Fibroblast of skin of scalp (primary cell): Measurements from ENCODE around the gene YBX2. TPM values are rescaled to one million over a fixed set of nuclear protein-coding genes. Genes with fewer than 3 reads are reported as not detected.
"Not testable (repeated sequence)": the region's sequence is repeated elsewhere in the genome, so short reads cannot be mapped to it uniquely, and the experiment has no call there.

Source experiments
- DNase-seq: peaks from one replicate; pipeline ENCODE4 v3.0.0-alpha.2; 2013
- polyA plus RNA-seq, 2 experiments: library from polyadenylated mRNA; unstranded; fragments of 120-200 nt; gene quantifications; one replicate each; pipeline ENCODE4 v1.2.1, GENCODE V29; 2013; ENCODE audit not compliant: insufficient read length in 2 of 2

The YBX2 gene
- not detected for polyA plus RNA-seq (2013, experiment 1 of 2; ENCODE audit: insufficient read length)
- not detected for polyA plus RNA-seq (2013, experiment 2 of 2; ENCODE audit: insufficient read length)

- peak; percentile 24 for DNase-seq
Observed at GRCh38 chr17:7294614-7295153, at the start of gene YBX2. YBX2 (minus strand) TSS chr17:7294639; CDS start chr17:7294500, 139 bp downstream.

DNA sequence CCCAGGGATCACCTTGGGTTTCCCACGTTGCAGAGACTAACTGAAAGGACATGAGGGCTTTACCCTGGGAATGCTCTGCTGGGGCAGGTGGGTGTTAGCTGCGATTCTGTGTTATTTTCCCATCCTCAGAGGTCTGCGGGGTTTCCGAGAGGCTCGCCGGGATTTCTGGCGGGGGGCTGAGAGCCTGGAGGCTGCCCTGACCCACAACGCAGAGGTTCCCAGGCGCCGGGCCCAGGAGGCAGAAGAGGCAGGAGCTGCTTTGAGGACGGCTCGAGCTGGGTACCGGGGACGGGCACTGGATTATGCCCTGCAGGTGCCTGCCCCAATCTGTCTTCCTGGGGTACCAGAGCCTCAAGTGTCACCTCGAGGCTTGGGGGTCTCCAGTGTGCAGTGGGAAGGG lies 48.8 kb upstream of the YBX2 start:
- no peak for DNase-seq

GRCh38 chr17:7341842-7342241 lies 47.4 kb upstream of the YBX2 start:
- DNase-seq = no peak

DNA sequence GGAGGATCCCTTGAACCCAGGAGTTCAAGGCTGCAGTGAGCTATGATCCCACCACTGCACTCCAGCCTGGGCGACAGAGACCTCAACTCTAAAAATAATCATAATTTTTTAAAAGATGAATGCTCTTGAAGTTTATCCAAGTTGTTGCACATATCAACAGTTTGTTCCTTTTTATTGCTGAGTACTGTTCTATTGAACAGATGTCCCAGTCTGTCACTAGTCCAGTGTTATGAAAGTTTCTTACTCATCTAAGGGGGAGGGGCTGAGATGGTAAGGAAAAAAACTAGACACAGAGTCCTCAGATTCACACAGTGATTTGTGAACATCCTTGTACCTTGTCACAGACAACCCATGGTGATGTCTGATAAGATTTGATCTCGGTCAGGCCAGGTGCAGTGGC lies 45.7 kb upstream of the YBX2 start:
- no peak for DNase-seq

GRCh38 chr17:7337600-7337999 lies 43.2 kb upstream of the YBX2 start:
- DNase-seq = not testable (repeated sequence)

DNA sequence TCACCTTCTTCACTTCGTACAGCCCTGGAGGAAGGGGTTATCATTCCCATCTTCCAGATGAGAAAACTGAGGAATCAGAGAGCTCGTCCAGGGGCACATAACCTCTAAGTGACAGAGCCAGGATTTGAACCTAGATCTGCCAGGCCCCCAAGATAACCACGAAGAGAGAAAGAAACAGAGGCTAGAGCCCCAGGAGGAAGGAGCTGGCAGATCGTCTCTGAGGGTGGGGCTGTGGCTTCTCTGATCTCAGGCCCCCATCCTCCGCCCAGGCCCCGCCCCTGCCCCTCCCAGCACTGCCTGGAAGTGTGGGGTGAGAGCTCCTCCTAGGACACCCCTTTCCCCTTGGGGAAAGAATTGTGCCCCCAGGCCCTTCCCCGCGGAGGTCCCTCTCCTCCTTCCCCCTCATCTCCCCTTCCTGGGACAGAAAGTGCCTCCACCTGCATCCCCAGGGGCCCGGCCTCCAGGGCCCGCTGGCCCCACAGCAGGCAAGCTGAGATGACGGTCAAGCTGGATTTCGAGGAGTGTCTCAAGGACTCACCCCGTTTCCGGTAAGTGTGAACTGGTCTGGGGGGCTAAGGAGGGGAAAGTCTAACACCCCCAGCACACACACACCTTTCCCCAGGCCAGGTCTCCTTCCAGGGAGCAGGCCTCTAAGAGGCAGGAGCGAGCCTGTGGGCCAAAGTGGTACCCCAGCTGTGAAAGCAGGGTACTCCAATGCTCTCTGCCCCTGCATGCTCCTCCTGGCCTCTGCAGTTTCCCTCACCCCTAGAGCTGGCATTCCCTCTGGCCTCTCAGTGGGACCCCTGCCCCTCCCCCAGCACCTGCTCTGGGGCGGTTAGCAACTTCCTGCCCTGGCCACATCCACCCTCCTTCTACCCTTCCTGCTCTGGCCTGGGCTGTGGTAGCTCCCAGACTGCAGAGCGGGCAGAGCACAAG lies 42.1 kb upstream of the YBX2 start, which contains the start of gene ACAP1:
TSS of gene ACAP1 (plus strand) at position 290 of the 936 bp plus-strand sequence. CDS start at position 496, 206 bp downstream.
- no peak for DNase-seq

DNA sequence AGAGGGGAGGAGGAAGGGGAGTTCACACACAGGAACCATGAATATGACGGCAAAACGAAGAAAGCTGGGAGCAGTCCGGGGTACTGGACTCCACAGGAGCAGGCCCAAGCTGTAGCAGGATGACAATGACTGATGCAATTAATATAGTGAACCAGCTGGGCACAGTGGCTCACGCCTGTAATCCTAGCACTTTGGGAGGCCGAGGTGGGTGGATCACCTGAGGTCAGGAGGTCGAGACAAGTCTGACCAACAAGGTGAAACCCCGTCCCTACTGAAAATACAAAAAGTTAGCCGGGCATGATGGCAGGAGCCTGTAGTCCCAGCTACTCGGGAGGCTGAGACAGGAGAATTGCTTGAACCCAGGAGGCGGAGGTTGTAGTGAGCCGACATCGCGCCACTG lies 41.3 kb upstream of the YBX2 start:
- not testable (repeated sequence) for DNase-seq

- DNase-seq = no peak
Observed at GRCh38 chr17:7334938-7335538, 40.6 kb upstream of the YBX2 start.

DNA sequence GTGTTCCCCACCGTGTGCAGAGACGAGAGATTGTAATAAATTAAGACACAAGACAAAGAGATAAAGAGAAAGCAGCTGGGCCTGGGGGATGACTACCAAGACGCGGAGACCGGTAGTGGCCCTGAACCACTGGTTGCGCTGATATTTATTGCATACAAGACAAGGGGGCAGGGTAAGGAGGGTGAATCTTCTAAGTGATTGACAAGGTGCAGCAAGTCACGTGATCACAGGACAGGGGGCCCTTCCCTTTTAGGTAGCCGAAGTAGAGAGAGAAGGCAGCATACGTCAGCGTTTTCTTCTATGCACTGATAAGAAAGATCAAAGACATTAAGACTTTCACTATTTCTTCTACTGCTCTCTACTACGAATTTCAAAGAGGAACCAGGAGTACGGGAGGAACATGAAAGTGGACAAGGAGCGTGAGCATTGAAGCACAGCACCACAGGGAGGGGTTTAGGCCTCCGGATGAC lies 38.2 kb upstream of the YBX2 start:
- not testable (repeated sequence) for DNase-seq

GRCh38 chr17:7332111-7332510 lies 37.7 kb upstream of the YBX2 start:
- no peak for DNase-seq

- no peak for DNase-seq
Observed at GRCh38 chr17:7330638-7331015, 36.2 kb upstream of the YBX2 start.

- DNase-seq = peak; percentile 81
Observed at GRCh38 chr17:7329997-7330637, 35.7 kb upstream of the YBX2 start.

GRCh38 chr17:7329374-7329996 lies 35.0 kb upstream of the YBX2 start:
- peak; percentile 100 for DNase-seq

GRCh38 chr17:7328840-7329373 lies 34.5 kb upstream of the YBX2 start, which contains the start of gene NEURL4:
NEURL4 (minus strand) TSS chr17:7329335; CDS start chr17:7329312, 23 bp downstream.
- no peak for DNase-seq

DNA sequence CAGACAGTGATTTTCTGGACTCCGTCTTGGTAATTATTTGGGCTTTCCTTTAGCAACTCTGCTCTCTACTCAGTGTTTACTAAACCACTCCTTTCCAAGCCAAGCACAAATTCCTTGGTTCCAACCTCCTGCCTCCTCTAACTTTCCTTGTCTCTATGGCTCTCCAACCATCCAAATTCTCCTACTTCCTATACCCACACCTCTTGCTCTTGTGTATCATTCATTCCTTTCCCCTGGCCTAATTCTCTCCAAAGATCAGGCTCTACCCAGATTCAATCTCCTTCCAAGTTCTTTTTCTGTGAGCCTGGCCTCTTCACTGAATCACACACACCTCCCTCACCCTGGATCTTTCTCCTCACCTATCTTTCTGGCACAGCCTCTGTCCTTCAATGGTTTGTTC lies 33.6 kb upstream of the YBX2 start:
- no peak for DNase-seq

- DNase-seq = no peak
Observed at GRCh38 chr17:7327501-7327900, 33.1 kb upstream of the YBX2 start.

DNA sequence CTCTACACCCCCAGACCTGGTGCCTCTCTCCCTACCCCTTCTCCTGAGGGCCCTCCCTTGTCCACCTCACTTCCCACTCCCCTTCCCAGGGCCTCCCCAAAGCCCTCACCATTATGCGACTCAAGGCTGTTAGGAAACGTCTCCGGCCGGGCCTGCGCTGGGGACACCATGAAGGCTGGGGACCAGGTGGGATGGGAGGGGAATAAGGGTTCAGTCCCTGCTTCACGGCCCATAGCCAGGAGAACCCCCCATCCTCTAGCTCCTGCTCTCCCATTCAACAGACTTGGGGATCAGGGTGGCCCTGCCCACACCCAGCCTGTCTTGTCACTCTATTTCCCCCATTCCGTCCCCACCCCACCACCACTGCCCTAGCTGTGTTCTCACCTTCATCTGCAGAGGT lies 32.6 kb upstream of the YBX2 start:
- DNase-seq = no peak

DNA sequence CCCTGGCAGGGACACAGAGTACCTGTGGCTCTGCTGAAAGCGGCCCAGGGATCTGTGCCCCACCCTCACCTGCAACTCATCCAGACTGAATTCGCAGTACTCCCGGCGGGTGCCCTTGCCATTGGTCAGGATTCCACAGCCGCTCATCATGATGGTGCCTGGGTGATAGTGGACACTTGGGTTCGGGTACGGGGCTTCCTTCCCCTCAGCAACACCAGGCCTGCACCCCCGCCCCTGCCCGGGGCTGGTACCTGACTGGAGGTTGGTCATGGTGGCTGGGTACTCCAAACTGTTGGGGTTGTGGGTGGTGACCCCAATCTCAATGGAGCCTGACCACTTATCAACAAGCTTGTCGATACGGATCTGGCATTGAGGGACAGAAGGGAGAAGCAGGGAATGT lies 31.7 kb upstream of the YBX2 start:
- DNase-seq = no peak

DNA sequence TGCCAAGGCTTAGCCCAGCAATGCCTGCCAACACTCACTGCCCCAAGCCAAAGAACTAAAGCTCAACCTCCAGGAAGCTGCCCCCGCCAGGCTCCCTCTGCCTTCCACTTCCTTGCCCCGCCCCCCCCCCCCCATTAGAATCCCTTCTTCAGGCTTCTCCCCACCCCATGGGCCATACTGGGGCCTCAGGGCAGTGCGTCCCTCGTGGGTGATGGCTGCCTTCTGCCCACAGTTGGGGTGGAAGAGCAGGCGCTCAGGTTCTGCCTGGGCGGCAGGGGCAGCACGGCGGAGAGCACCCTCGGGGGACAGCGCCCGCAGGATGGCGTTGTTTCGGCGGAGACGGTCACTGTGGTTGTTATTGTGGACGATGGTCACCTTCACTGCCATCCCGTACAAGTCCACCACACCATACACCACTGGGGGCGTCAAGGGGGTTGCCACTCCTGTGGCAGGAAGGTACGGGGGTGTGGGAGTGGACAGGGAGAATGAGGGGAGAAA lies 30.6 kb upstream of the YBX2 start:
- DNase-seq = no peak

GRCh38 chr17:7324438-7324779 lies 30.0 kb upstream of the YBX2 start:
- no peak for DNase-seq

- DNase-seq = no peak
Observed at GRCh38 chr17:7323731-7324437, 29.4 kb upstream of the YBX2 start.
